Gastrocnemius medialis (tissue), 4 donors: ENCODE measurements around the gene CENPP.

ENCODE experiments used
- CTCF ChIP-seq, 5 experiments: fragments of 450-650 bp in 3 of 5; fragments of 200-600 bp in 2 of 5; sonication (generic) in 2 of 5; IDR thresholded peaks in 4 of 5; conservative IDR thresholded peaks in 1 of 5; 1 replicate in 4 of 5; 2 replicates in 1 of 5; pipeline ENCODE4 v1.5.1; 2016 to 2019; ENCODE audit warnings: antibody characterized with exemption in 5 of 5, mild to moderate bottlenecking in 3 of 5, moderate library complexity in 3 of 5
- POLR2A ChIP-seq, 2 donors: fragments of 450-650 bp; IDR thresholded peaks; one replicate each; pipeline ENCODE4 v1.6.1; 2017; ENCODE audit warnings: antibody characterized with exemption in 2 of 2, mild to moderate bottlenecking in 2 of 2, moderate library complexity in 2 of 2

- TF ChIP-seq POLR2A (IDR thresholded peaks at IDR 0.05) (no peak), CTCF (IDR thresholded peaks at IDR 0.05 in 4 of 5, conservative IDR thresholded peaks at IDR 0.05 in 1 of 5) (no peak)
These were observed 266.8 kb downstream of the CENPP start for GRCh38 chr9:92592537-92592936.
